Gastroesophageal sphincter (tissue), 3 donors: ENCODE data around the gene RAB6B.

ENCODE experiments used
- POLR2A ChIP-seq, 2 donors: fragments of 450-650 bp; IDR thresholded peaks; one replicate each; pipeline ENCODE4 v1.6.1; 2017; ENCODE audit warnings: antibody characterized with exemption in 2 of 2, mild to moderate bottlenecking in 2 of 2, moderate library complexity in 1 of 2
- POLR2AphosphoS5 ChIP-seq: sonication (generic); formaldehyde crosslinking; IDR thresholded peaks from one replicate; pipeline ENCODE4 v1.6.1; 2017; ENCODE audit warnings: antibody characterized with exemption
- TF ChIP-seq, protein P1 (sequence below), 4 experiments: fragments of 200-600 bp in 2 of 4; fragments of 450-650 bp in 2 of 4; sonication (generic) in 1 of 4; IDR thresholded peaks; one replicate each; pipeline ENCODE4 v1.5.1; 2017 to 2019; ENCODE audit warnings: antibody characterized with exemption in 4 of 4, mild to moderate bottlenecking in 2 of 4, moderate library complexity in 2 of 4

GRCh38 chr3:133797396-133798105, 98.1 kb downstream of the RAB6B start:
- TF ChIP-seq, protein P1, sequence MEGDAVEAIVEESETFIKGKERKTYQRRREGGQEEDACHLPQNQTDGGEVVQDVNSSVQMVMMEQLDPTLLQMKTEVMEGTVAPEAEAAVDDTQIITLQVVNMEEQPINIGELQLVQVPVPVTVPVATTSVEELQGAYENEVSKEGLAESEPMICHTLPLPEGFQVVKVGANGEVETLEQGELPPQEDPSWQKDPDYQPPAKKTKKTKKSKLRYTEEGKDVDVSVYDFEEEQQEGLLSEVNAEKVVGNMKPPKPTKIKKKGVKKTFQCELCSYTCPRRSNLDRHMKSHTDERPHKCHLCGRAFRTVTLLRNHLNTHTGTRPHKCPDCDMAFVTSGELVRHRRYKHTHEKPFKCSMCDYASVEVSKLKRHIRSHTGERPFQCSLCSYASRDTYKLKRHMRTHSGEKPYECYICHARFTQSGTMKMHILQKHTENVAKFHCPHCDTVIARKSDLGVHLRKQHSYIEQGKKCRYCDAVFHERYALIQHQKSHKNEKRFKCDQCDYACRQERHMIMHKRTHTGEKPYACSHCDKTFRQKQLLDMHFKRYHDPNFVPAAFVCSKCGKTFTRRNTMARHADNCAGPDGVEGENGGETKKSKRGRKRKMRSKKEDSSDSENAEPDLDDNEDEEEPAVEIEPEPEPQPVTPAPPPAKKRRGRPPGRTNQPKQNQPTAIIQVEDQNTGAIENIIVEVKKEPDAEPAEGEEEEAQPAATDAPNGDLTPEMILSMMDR (IDR thresholded peaks at IDR 0.05), result no peak
- TF ChIP-seq POLR2A (IDR thresholded peaks at IDR 0.05) (no peak), POLR2AphosphoS5 (no peak)
